ENCODE results near the gene LBHD2. TPM values are rescaled to one million over a fixed set of nuclear protein-coding genes. Genes with fewer than 3 reads are reported as not detected.
A peak's percentile ranks its signal among the peaks of the same experiment; 100 is the strongest.

LBHD2 gene
- total and polyA plus RNA-seq, 11 donors, result 0.19 TPM; not detected in 10

GRCh38 chr14:103094406-103095209, 10.6 kb downstream of the LBHD2 start, which contains the start of gene EXOC3L4:
EXOC3L4 (plus strand) TSS chr14:103094725; CDS start chr14:103100220, 5,495 bp downstream.
- H3K27me3 ChIP-seq, result peaks cover 0 to 25% (median 5%) of the 10 kb centered on the region in 9 donors
- DNase-seq (peak in 1 of 5 donors; percentile 50), ATAC-seq (peak in 2 of 4 donors; percentile 38 to 47)
- no peaks in the 10 kb centered on the region for H3K36me3 ChIP-seq
- peaks cover 0 to 32% (median 6%) of the 10 kb centered on the region in 12 donors for H3K4me1 ChIP-seq
- peak within 1 kb of the TSS in 10 of 12 donors; percentile 33 to 74 (median 57) for H3K27ac ChIP-seq
- H3K9me3 ChIP-seq, result no peaks in the 10 kb centered on the region
- intact Hi-C loops (cut with DNase I), result loop anchor here in 3 of 10 donors (5.0 to 10.0 kb wide), 2 partner anchors 88 to 400 kb away; no protein-coding TSS in a partner anchor
- peak within 1 kb of the TSS in 9 of 12 donors; percentile 7 to 44 (median 28) for H3K4me3 ChIP-seq
- TF ChIP-seq CTCF (IDR thresholded peaks at IDR 0.05) (no peak), POLR2A (IDR thresholded peaks at IDR 0.05) (no peak)
- 63 to 88% (median 72%) methylated on average over 17 to 23 of the region's 23 CpGs for WGBS, 4 donors

GRCh38 chr14:103095210-103095778, 11.3 kb downstream of the LBHD2 start:
- H3K27me3 ChIP-seq, result peaks cover 0 to 32% (median 6%) of the 10 kb centered on the region in 9 donors
- WGBS, 4 donors, result 82 to 92% (median 92%) methylated on average over 6 to 11 of the region's 11 CpGs
- H3K4me3 ChIP-seq, result peak overlapping the region in 3 of 12 donors; percentile 28 to 44 (median 30)
- H3K9me3 ChIP-seq, result no peaks in the 10 kb centered on the region
- DNase-seq (peak in 1 of 5 donors; percentile 40), ATAC-seq (no peak)
- intact Hi-C loops (cut with DNase I), result loop anchor here in 2 of 10 donors (10.0 kb wide), 1 partner anchor 400 kb away; no protein-coding TSS in a partner anchor
- TF ChIP-seq CTCF (IDR thresholded peaks at IDR 0.05) (no peak), POLR2A (IDR thresholded peaks at IDR 0.05) (no peak)
- H3K27ac ChIP-seq, result peak overlapping the region in 2 of 12 donors; percentile 53 to 69
- H3K4me1 ChIP-seq, result peaks cover 0 to 32% (median 6%) of the 10 kb centered on the region in 12 donors
- H3K36me3 ChIP-seq, result no peaks in the 10 kb centered on the region

- 68 to 74% (median 72%) methylated on average over 4 of the region's 4 CpGs for WGBS, 4 donors
Measured at GRCh38 chr14:103096387-103096786, 12.4 kb downstream of the LBHD2 start.

More at GRCh38 chr14:103096387-103096786, 12.4 kb downstream of the LBHD2 start:
- no peaks in the 10 kb centered on the region for H3K36me3 ChIP-seq
- H3K27me3 ChIP-seq, result peaks cover 0 to 36% (median 9%) of the 10 kb centered on the region in 9 donors
- ATAC-seq (no peak), DNase-seq (no peak)
- peaks cover 0 to 23% (median 3%) of the 10 kb centered on the region in 12 donors for H3K4me1 ChIP-seq
- H3K9me3 ChIP-seq, result no peaks in the 10 kb centered on the region
- no peak for TF ChIP-seq CTCF (IDR thresholded peaks at IDR 0.05)
- intact Hi-C loops (cut with DNase I), result loop anchor here in 2 of 10 donors (10.0 kb wide), 1 partner anchor 402 kb away; no protein-coding TSS in a partner anchor
- no peak overlapping the region for H3K27ac ChIP-seq
- no peak overlapping the region for H3K4me3 ChIP-seq
